Activated effector memory CD4-positive, alpha-beta T cell treated with anti-CD3 and anti-CD28 coated beads, Interleukin-2, amount 50 U/mL, for 16 hours (primary cell): ENCODE data around the gene KIAA0513.
"Not testable (repeated sequence)": the region's sequence is repeated elsewhere in the genome, so short reads cannot be mapped to it uniquely, and the experiment has no call there.

ENCODE experiments used
- DNase-seq: peaks from one replicate; pipeline ENCODE4 v3.0.0-alpha.2; 2020

Gene KIAA0513

GRCh38 chr16:85051683-85052082, 24.1 kb downstream of the KIAA0513 start:
- DNase-seq: no peak

GRCh38 chr16:85052536-85052935, 24.9 kb downstream of the KIAA0513 start:
- DNase-seq: no peak

- DNase-seq: not testable (repeated sequence)
Measured at GRCh38 chr16:85054321-85054720, 26.7 kb downstream of the KIAA0513 start.

GRCh38 chr16:85054948-85055492, 27.4 kb downstream of the KIAA0513 start:
- no peak for DNase-seq

GRCh38 chr16:85055493-85056210, 28.1 kb downstream of the KIAA0513 start:
- peak; percentile 85 for DNase-seq

GRCh38 chr16:85056211-85056748, 28.7 kb downstream of the KIAA0513 start:
- DNase-seq: no peak

- DNase-seq: no peak
Measured at GRCh38 chr16:85057212-85057889, 29.8 kb downstream of the KIAA0513 start.

- DNase-seq: no peak
Measured at GRCh38 chr16:85057948-85058347, 30.4 kb downstream of the KIAA0513 start.

GRCh38 chr16:85058909-85059308, 31.3 kb downstream of the KIAA0513 start:
- DNase-seq: no peak

- no peak for DNase-seq
Measured at GRCh38 chr16:85061566-85061965, 34.0 kb downstream of the KIAA0513 start.

GRCh38 chr16:85062323-85062722, 34.7 kb downstream of the KIAA0513 start:
- DNase-seq: no peak

GRCh38 chr16:85062845-85063244, 35.2 kb downstream of the KIAA0513 start:
- no peak for DNase-seq

GRCh38 chr16:85064186-85064585, 36.6 kb downstream of the KIAA0513 start:
- DNase-seq: no peak

- no peak for DNase-seq
Measured at GRCh38 chr16:85065099-85065498, 37.5 kb downstream of the KIAA0513 start.

- no peak for DNase-seq
Measured at GRCh38 chr16:85066346-85066885, 38.8 kb downstream of the KIAA0513 start.

GRCh38 chr16:85067024-85067423, 39.4 kb downstream of the KIAA0513 start:
- DNase-seq: no peak

- DNase-seq: no peak
Measured at GRCh38 chr16:85067426-85067825, 39.8 kb downstream of the KIAA0513 start.

- DNase-seq: no peak
Measured at GRCh38 chr16:85068746-85069145, 41.2 kb downstream of the KIAA0513 start.

GRCh38 chr16:85069171-85069570, 41.6 kb downstream of the KIAA0513 start:
- no peak for DNase-seq

- no peak for DNase-seq
Measured at GRCh38 chr16:85072076-85072860, 44.7 kb downstream of the KIAA0513 start.

GRCh38 chr16:85072947-85073346, 45.4 kb downstream of the KIAA0513 start:
- DNase-seq: no peak

- no peak for DNase-seq
Measured at GRCh38 chr16:85074225-85074914, 46.8 kb downstream of the KIAA0513 start.
